A673 (cell line): Measurements from ENCODE around the gene AGA. TPM values are rescaled to one million over a fixed set of nuclear protein-coding genes. Genes with fewer than 3 reads are reported as not detected.

Experiments used
- BruUV-seq: library from RNA; stranded (reverse); fragments of 400-500 nt; replicated peaks from 2 replicates; lab custom pipeline; 2021; lab: Mats Ljungman, UMichigan
- CTCF ChIA-PET: fragments of 300-600 bp; sonication (Branson Sonifier 250); formaldehyde crosslinking; loops from one replicate; lab custom pipeline; 2022; ENCODE audit warnings: antibody characterized with exemption; lab: Charles Lee
- POLR2A ChIA-PET: fragments of 300-600 bp; sonication (Branson Sonifier 250); formaldehyde crosslinking; loops from one replicate; lab custom pipeline; 2022; ENCODE audit warnings: antibody characterized with exemption; ENCODE audit not compliant: low non-redundant PET; lab: Charles Lee
- DNase-seq: peaks from one replicate; pipeline ENCODE4 v3.0.0-alpha.2; 2015; ENCODE audit warnings: low spot score
- H3K27ac ChIP-seq: fragments of 200-600 bp; sonication (generic); 2 replicates; pipeline ENCODE4 v1.5.1; 2016; ENCODE audit warnings: mixed run types, low read depth, mild to moderate bottlenecking, mixed read lengths, antibody characterized with exemption, low read length; ENCODE audit not compliant: poor library complexity, severe bottlenecking
- H3K27me3 ChIP-seq: fragments of 200-600 bp; sonication (generic); replicated peaks from 2 replicates; pipeline ENCODE4 v1.6.1; 2017; ENCODE audit warnings: mixed run types, low read depth, mild to moderate bottlenecking, mixed read lengths, antibody characterized with exemption, low read length; ENCODE audit not compliant: insufficient read depth, poor library complexity
- H3K36me3 ChIP-seq: fragments of 200-600 bp; sonication (generic); 2 replicates; pipeline ENCODE4 v1.6.1; 2016; ENCODE audit warnings: mixed run types, mild to moderate bottlenecking, mixed read lengths, antibody characterized with exemption, low read length; ENCODE audit not compliant: insufficient read depth, poor library complexity, severe bottlenecking
- H3K4me1 ChIP-seq: fragments of 200-600 bp; sonication (generic); 2 replicates; pipeline ENCODE4 v1.6.1; 2017; ENCODE audit warnings: mixed run types, mild to moderate bottlenecking, mixed read lengths, antibody characterized with exemption, low read length; ENCODE audit not compliant: insufficient read depth, poor library complexity, severe bottlenecking
- H3K4me3 ChIP-seq: fragments of 200-600 bp; sonication (generic); 2 replicates; pipeline ENCODE4 v1.5.1; 2016; ENCODE audit warnings: low read depth, mixed run types, mild to moderate bottlenecking, mixed read lengths, low read length; ENCODE audit not compliant: poor library complexity, severe bottlenecking
- H3K9me3 ChIP-seq: fragments of 200-600 bp; sonication (generic); 2 replicates; pipeline ENCODE4 v1.6.1; 2016; ENCODE audit warnings: mixed run types, low read depth, mild to moderate bottlenecking, mixed read lengths, antibody characterized with exemption, low read length; ENCODE audit not compliant: poor library complexity, severe bottlenecking
- EZH2 ChIP-seq: fragments of 200-600 bp; sonication (generic); IDR thresholded peaks from 2 replicates; pipeline ENCODE4 v1.6.1; 2017; ENCODE audit warnings: borderline replicate concordance, low read depth, mild to moderate bottlenecking, mixed read lengths, antibody characterized with exemption, low read length; ENCODE audit not compliant: poor library complexity, severe bottlenecking
- intact Hi-C: fragments of 100-400 bp; cut with micrococcal nuclease; formaldehyde crosslinking; loops from one replicate; pipeline ENCODE4 v1.10.0; 2022; ENCODE audit not compliant: unreplicated experiment
- total RNA-seq: library from RNA; stranded (reverse); gene quantifications from 2 replicates; pipeline ENCODE4 v1.2.3, GENCODE V29; 2021
- TF ChIP-seq, protein P1 (sequence below): fragments of 300-800, 200-600 bp; sonication (generic); conservative IDR thresholded peaks from 2 replicates; pipeline ENCODE4 v1.5.1; 2017; ENCODE audit warnings: low read depth, mild to moderate bottlenecking, antibody characterized with exemption, low read length, moderate library complexity, mixed read lengths

Gene AGA
- total RNA-seq, 1 experiment from 2014 or later = 24.6 TPM

DNA sequence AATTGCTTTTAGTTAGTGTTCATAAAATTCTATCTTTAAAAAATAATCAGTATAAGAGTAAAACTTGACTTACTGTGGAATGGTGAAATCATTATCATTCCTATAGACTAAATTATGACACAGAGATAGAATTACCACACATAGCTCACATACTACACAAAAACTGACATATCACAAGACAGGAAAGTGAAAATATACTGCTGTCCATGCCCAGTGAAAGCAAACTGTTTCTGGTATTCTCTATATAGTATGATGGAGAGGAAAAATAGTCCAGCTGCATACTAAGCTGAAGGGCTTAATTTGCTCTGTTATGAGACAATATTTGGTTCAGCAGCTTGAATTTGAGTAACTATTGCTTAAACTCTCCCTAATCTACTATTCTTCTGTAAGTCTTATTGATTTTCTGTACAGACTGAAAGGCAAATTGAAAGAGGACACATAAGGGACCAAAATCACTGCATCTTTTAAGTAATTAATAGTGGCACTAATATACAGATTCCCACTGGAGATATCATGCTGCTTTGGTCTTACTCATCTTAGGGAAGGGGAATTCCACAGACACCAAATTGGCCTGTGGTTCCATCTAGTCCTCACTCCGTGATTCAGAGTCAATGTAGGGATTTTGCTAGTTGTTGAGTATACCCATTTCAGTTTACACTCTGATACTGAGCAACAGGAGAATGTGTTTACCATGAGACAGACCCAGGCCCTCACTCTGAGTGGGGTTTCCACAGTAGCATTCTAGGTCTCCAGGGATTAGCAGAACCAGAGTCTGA, 47.4 kb upstream of the AGA start:
- ChIA-PET CTCF (no interaction called here), POLR2A (no interaction called here)
- H3K36me3 ChIP-seq = no peaks in the 10 kb centered on the region
- no peak for DNase-seq
- no peaks in the 10 kb centered on the region for H3K4me1 ChIP-seq
- no peaks in the 10 kb centered on the region for H3K9me3 ChIP-seq
- TF ChIP-seq, protein P1, sequence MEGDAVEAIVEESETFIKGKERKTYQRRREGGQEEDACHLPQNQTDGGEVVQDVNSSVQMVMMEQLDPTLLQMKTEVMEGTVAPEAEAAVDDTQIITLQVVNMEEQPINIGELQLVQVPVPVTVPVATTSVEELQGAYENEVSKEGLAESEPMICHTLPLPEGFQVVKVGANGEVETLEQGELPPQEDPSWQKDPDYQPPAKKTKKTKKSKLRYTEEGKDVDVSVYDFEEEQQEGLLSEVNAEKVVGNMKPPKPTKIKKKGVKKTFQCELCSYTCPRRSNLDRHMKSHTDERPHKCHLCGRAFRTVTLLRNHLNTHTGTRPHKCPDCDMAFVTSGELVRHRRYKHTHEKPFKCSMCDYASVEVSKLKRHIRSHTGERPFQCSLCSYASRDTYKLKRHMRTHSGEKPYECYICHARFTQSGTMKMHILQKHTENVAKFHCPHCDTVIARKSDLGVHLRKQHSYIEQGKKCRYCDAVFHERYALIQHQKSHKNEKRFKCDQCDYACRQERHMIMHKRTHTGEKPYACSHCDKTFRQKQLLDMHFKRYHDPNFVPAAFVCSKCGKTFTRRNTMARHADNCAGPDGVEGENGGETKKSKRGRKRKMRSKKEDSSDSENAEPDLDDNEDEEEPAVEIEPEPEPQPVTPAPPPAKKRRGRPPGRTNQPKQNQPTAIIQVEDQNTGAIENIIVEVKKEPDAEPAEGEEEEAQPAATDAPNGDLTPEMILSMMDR = no peak
- no peak for TF ChIP-seq EZH2
- no peaks in the 10 kb centered on the region for H3K27me3 ChIP-seq
- H3K4me3 ChIP-seq = no peak overlapping the region
- no TSS peak for BruUV-seq
- H3K27ac ChIP-seq = no peak overlapping the region
- intact Hi-C loops = no loop called here

- DNase-seq = no peak
- ChIA-PET CTCF (no interaction called here), POLR2A (no interaction called here)
- intact Hi-C loops = no loop called here
- Histone ChIP-seq H3K27ac (no peak overlapping the region), H3K27me3 (no peaks in the 10 kb centered on the region), H3K4me1 (no peaks in the 10 kb centered on the region), H3K9me3 (no peaks in the 10 kb centered on the region), H3K36me3 (no peaks in the 10 kb centered on the region), H3K4me3 (no peak overlapping the region)
- TF ChIP-seq EZH2 = no peak
- TF ChIP-seq, protein P1 = no peak
- BruUV-seq = no TSS peak
These were observed 45.7 kb upstream of the AGA start for GRCh38 chr4:177487977-177488376.

DNA sequence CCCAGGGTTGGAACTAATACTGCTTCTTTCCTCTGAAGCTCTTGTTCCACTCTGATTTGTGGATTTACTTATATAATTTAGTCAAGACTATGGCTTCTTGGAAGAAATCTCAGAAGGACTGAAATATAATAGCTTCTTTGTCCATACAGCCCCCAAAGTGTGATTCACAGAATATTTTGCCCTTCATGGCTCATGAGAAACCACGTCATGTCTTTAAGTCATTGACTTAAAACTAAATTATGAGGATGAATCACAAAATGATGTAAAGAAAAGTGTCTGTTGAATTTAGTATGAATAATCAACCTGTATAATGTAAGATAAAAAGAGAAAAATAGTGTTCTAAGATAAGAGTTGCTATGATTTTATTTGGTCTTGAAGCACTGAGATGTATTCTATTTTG, 43.3 kb upstream of the AGA start:
- H3K4me3 ChIP-seq = no peak overlapping the region
- H3K9me3 ChIP-seq = no peaks in the 10 kb centered on the region
- ChIA-PET CTCF (no interaction called here), POLR2A (no interaction called here)
- no peak for DNase-seq
- intact Hi-C loops = no loop called here
- no peak for TF ChIP-seq EZH2
- TF ChIP-seq, protein P1 = no peak
- H3K4me1 ChIP-seq = no peaks in the 10 kb centered on the region
- H3K27me3 ChIP-seq = no peaks in the 10 kb centered on the region
- H3K27ac ChIP-seq = no peak overlapping the region
- H3K36me3 ChIP-seq = no peaks in the 10 kb centered on the region
- no TSS peak for BruUV-seq
